Activated gamma-delta T cell (primary cell): ENCODE data around the gene SMARCD1.

Source experiments
- DNase-seq: peaks from one replicate; lab custom pipeline; 2025; lab: John Stamatoyannopoulos, UW

The SMARCD1 gene

GRCh38 chr12:50057000-50057841, 27.9 kb upstream of the SMARCD1 start, which contains the start of gene ASIC1:
Gene ASIC1, plus strand, starts transcription at chr12:50057596. Its CDS starts 1,171 bp downstream, at chr12:50058767.
- no peak for DNase-seq

GRCh38 chr12:50057896-50058670, 27.1 kb upstream of the SMARCD1 start:
- DNase-seq = no peak

- DNase-seq = no peak
Observed at GRCh38 chr12:50058743-50059312, 26.3 kb upstream of the SMARCD1 start.

- DNase-seq = no peak
Observed at GRCh38 chr12:50059440-50060119, 25.6 kb upstream of the SMARCD1 start.

- DNase-seq = no peak
Observed at GRCh38 chr12:50060120-50060468, 25.0 kb upstream of the SMARCD1 start.

- no peak for DNase-seq
Observed at GRCh38 chr12:50061171-50061570, 24.0 kb upstream of the SMARCD1 start.

GRCh38 chr12:50061946-50062686, 23.0 kb upstream of the SMARCD1 start:
- DNase-seq = no peak

- no peak for DNase-seq
Observed at GRCh38 chr12:50062728-50063460, 22.2 kb upstream of the SMARCD1 start.

- no peak for DNase-seq
Observed at GRCh38 chr12:50065726-50066310, 19.3 kb upstream of the SMARCD1 start.

GRCh38 chr12:50066402-50066801, 18.7 kb upstream of the SMARCD1 start:
- DNase-seq = no peak

GRCh38 chr12:50069069-50069468, 16.1 kb upstream of the SMARCD1 start:
- no peak for DNase-seq

GRCh38 chr12:50069539-50069938, 15.6 kb upstream of the SMARCD1 start:
- DNase-seq = no peak

- no peak for DNase-seq
Observed at GRCh38 chr12:50070314-50071060, 14.7 kb upstream of the SMARCD1 start.

GRCh38 chr12:50072198-50072907, 12.8 kb upstream of the SMARCD1 start:
- DNase-seq = no peak

GRCh38 chr12:50073206-50073605, 11.9 kb upstream of the SMARCD1 start:
- DNase-seq = no peak

- no peak for DNase-seq
Observed at GRCh38 chr12:50073712-50074111, 11.4 kb upstream of the SMARCD1 start.

- DNase-seq = no peak
Observed at GRCh38 chr12:50074936-50075807, 10.0 kb upstream of the SMARCD1 start.

GRCh38 chr12:50075808-50076170, 9.4 kb upstream of the SMARCD1 start:
- DNase-seq = no peak
